ENCODE measurements around the gene PGLYRP1. TPM values are rescaled to one million over a fixed set of nuclear protein-coding genes. Genes with fewer than 3 reads are reported as not detected.

Gene PGLYRP1
- total RNA-seq, 1 donor from 2014 or later, result 0.59 TPM

GRCh38 chr19:45973553-45974338, 49.1 kb downstream of the PGLYRP1 start, which contains the start of gene NOVA2:
NOVA2 (minus strand) TSS chr19:45973865; CDS start chr19:45973351, 514 bp downstream.
- peak; percentile 84 for DNase-seq (ENCODE audit: low spot score)
- intact Hi-C loops (cut with DNase I), result no loop called here

DNA sequence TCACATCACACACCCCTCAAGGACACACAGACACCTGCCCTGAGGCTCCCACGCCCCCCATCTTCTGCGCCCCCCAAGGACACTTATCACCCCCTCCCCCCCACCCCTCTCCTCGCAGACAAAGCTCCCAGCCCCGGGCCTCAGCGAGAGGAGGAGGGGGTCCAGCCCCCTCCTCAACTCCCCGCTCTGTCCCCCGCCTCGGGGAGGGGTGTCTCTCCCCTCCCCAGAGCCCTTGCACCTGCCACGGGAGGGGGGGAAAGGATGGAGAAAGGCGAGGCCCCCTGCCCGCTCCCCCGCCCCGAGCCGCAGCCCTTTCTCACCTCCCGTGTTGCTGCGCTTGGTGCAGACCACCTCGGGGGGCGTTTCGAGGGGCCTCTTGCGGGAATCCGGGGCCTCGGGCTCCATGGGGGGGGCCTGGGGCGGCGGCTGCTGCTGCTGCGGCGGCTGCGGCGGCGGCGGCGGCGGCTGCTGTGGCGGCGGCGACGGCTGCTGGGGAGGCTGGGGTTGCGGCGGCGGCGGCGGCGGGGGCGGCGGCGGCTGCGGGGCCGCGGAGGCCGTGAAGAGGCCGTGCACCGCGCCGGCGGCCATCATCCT, 49.8 kb downstream of the PGLYRP1 start:
- DNase-seq (ENCODE audit: low spot score), result no peak
- intact Hi-C loops (cut with DNase I), result no loop called here

DNA sequence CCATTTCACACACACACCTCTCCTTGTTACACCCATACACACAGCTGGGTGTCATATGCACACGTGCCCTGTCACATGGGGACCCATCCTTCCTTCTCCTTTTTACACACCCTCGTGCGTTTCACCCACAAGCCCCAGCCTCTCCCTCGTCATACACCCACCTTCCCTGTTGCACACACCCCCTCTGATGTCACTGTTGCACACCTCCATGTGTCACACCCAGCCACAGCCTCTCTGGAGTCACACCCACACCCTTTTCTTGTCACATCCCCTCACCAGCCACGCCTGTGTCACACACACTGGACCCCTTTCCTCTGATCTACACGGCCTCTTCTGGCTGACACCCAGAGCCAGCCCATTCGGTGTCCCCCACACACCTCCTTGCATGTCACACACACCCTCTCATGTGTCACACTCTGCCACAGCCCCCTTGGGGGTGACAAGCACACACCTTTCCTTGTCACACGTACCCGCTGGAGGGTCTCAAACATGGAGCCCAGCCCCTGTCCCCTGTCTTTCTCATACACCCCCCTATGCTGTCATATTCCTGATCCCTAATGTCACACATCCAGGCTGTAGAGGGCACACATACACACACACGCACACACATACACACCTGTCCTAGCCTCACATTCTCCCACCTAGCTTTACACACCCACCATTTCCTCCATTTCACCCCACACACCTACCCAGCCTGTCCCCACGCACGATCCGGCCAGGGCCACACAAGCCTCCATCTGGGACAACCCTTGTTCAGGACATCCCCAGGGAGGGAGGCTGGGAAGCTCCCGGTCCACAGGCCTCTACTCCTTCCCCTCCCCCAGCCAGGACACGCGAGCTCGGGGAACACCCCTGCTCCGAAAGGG, 50.5 kb downstream of the PGLYRP1 start:
- intact Hi-C loops (cut with DNase I), result no loop called here
- DNase-seq (ENCODE audit: low spot score), result no peak

- intact Hi-C loops (cut with DNase I), result loop anchor here (2.0 kb wide), 1 partner anchor 15 kb away; no protein-coding TSS in a partner anchor
- DNase-seq (ENCODE audit: low spot score), result no peak
Observed at GRCh38 chr19:45971260-45971902, 51.5 kb downstream of the PGLYRP1 start.

DNA sequence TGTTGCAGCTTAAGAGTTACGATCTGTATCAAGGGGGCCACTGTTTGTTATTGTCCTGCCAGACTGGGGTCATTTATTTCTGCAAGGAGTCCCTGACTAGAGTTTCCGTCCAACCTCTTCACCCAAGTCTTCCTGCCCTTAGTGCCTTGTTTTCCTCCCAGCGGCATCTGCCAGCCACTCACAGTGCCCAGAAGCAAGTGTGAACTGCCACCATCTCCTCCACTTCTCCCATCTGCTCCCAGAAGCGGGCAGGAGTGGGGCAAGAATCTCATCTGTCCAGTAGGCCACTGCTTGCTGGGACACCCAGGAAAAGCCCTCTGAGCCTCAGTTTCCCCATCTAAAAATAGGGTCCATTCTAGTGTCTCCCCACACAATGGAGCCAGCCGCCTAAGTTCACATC, 53.2 kb downstream of the PGLYRP1 start:
- intact Hi-C loops (cut with DNase I), result loop anchor here (2.0 kb wide), 1 partner anchor 13 kb away; no protein-coding TSS in a partner anchor
- DNase-seq (ENCODE audit: low spot score), result no peak

Small RNA genes within 50 kb of the gene (microRNA-seq; reads per million reads assigned to microRNA genes)
- gene MIR769, result 77.0 reads per million, percentile 55 among the genes with 10 or more reads in this experiment

Other genes with a start within 250 kb of the PGLYRP1 start
- 441 TPM for gene DMPK, start 240.6 kb downstream of the PGLYRP1 start, total RNA-seq
- 120 TPM for gene DMWD, start 230.2 kb downstream of the PGLYRP1 start, total RNA-seq
- gene RSPH6A, start 207.7 kb downstream of the PGLYRP1 start, total RNA-seq, result 0.16 TPM
- gene SYMPK, start 159.9 kb downstream of the PGLYRP1 start, total RNA-seq, result 33.6 TPM
- gene FOXA3, start 158.7 kb downstream of the PGLYRP1 start, total RNA-seq, result not detected
- gene IRF2BP1, start 136.9 kb downstream of the PGLYRP1 start, total RNA-seq, result 17.4 TPM
- 10.3 TPM for gene MYPOP, start 120.4 kb downstream of the PGLYRP1 start, total RNA-seq
- gene NANOS2, start 108.3 kb downstream of the PGLYRP1 start, total RNA-seq, result not detected
- gene NOVA2, start 49.2 kb downstream of the PGLYRP1 start, total RNA-seq, result 5.9 TPM
- gene CCDC61, start 27.6 kb downstream of the PGLYRP1 start, total RNA-seq, result 10.4 TPM
- gene IGFL4, start 17.9 kb upstream of the PGLYRP1 start, total RNA-seq, result not detected
- not detected for gene IGFL3, start 101.6 kb upstream of the PGLYRP1 start, total RNA-seq
- not detected for gene IGFL2, start 125.2 kb upstream of the PGLYRP1 start, total RNA-seq
- gene IGFL1, start 206.7 kb upstream of the PGLYRP1 start, total RNA-seq, result not detected